ENCODE data around the gene CLMN.
A peak's percentile ranks its signal among the peaks of the same experiment; 100 is the strongest.
"Not testable (repeated sequence)": the region's sequence is repeated elsewhere in the genome, so short reads cannot be mapped to it uniquely, and the experiment has no call there.

The CLMN gene

GRCh38 chr14:95189367-95190132, 130.2 kb downstream of the CLMN start:
- DNase-seq: no peak

DNA sequence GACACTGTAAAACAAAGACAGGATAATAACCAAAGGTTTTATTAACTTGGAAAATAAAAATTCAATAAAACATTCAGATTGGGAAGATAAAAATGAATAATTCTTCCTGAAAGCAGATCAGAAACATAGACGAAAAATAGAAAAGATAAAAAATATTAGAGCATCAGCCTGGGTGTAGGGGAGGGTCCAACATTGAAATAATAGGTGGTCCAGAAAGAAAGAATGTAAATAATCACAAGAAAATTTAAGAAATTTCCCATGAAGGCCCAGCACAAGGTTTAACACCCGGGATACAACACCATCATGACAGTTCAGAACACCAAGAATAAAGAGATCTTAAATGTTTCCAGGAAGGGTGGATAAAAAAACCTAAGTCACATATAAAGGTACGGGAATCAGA, 131.3 kb downstream of the CLMN start:
- no peak for DNase-seq

GRCh38 chr14:95185767-95186392, 133.8 kb downstream of the CLMN start:
- no peak for DNase-seq

DNA sequence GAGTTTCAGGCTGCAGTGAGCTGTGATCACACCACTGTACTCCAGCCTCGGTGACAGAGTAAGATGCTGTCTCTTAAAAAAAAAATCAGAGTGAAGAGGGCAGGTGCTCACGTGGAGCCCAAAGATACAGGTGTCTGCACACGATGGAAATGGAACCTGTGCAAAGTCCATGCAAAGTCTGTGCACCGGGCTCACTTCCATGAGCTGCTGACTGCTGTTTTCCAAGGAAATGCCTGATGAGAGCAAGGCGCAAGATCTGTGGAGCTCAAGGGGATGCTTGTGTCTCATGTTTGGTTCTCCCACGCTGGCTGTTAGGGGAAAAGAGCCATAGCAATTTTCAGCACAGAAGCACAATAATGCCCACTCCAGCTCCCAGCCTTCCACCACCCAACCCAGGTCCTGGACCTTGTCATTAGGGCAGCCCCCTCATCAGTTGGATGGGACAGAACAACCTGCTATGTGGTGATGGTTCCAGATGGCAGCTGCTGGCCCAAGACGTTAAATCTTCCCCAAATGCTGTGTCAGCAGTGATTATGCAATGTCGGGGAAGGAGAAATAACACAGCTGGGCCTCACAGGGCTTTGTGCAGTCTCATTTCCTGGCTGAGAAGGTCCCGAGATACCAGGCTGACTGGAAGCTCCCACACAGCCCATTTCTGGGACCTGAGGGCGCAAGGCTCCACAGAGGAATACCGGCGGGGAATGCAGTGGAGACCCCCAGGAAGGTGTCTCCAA, 134.5 kb downstream of the CLMN start:
- no peak for DNase-seq

- DNase-seq: no peak
These were observed 135.3 kb downstream of the CLMN start for GRCh38 chr14:95184413-95184790.

DNA sequence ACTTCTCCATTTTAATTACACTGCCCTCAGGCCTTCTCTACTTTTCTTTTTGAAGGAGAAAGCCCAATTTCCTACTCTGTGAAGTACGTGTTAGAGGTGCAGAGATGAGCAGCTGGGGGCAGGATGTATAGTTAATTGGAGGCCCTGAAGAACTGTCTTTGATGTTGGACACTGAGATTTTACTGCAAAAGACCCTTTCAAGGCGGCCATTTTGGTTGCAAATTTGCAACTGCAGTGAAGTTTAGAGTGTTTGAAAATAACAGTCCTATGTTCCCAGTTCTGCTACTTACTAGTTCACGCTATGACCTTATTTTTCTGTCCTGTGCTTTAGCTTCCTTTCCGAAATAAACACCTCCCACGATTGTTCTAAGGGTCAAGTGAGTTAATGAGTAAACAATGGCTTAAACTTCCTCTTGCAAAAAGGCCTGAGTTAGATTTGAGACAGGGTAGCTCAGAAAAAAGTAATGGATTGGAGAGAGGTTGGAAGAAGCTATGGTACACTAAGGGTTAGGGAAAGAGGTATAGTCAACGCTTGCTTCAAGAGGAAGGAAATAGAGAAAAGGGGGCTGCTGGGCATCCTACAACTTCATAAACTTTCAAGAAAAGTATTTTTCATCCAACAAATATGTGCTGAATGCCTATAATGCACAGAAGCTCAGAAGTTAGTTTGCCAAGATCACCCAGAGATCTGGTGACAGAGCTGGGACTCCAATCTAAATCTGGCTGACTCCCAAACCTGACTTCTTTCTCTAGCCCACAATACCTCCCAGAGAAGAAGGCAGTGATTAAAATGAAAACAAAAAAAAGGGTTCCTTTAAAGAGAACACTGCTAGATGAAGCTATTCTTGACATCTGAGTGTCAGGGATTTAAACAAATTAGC, 135.9 kb downstream of the CLMN start:
- no peak for DNase-seq

GRCh38 chr14:95183082-95183481, 136.6 kb downstream of the CLMN start:
- no peak for DNase-seq

DNA sequence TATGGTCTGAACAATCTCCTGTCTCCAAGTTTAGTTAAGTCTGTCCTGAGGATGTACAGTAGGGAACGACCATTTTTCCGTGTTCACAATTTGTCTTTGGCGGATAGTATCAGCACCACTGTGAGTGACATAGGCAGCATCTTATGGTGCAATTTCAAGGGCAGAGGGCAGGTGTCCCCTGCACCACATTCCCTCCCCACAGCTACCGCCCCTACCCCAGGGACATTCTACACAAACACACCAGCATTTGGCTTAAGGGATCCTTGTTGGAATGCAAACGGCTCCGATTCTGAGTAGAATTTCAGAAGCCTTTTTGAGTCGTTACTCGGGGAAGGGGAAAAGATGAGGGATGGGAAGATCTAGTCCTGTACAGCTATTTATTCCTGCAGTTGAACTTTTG, 137.3 kb downstream of the CLMN start:
- DNase-seq: no peak

- DNase-seq: no peak
These were observed 138.6 kb downstream of the CLMN start for GRCh38 chr14:95180966-95181741.

DNA sequence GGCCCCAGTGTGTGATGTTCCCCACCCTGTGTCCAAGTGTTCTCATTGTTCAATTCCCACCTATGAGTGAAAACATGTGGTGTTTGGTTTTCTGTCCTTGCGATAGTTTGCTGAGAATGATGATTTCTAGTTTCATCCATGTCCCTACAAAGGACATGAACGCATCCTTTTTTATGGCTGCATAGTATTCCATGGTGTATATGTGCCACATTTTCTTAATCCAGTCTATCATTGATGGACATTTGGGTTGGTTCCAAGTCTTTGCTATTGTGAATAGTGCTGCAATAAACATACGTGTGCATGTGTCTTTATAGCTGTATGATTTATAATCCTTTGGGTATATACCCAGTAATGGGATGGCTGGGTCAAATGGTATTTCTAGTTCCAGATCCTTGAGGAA, 144.0 kb downstream of the CLMN start:
- DNase-seq: not testable (repeated sequence)

DNA sequence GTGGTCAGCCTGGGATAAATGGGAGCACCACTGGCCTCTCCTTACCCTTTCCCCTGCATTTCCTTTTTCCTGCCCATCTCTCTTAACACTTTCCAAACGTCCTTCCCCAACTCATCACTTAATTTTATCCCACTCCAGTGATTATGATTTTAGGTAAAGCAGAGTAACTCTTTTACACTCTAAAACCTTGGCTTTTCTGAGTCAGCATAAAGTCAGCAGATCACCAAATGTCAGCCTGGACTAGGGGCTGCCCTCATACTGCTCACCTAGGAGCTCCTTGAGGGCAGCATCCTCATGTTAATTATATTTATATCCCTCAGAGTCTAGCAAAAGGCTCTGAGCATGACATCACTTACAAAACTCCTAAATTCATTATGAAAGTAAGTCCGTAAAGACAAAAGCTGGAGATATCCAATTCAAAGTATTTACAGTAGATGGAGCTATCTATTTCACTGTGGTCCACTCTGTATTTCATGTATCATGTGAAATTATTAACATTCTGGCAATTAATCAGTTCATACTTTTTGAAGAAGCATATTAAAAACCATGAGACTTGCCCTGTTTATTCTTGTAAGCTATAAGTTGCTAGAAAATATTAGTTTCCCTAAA, 145.4 kb downstream of the CLMN start:
- DNase-seq: no peak

GRCh38 chr14:95173518-95173917, 146.2 kb downstream of the CLMN start:
- DNase-seq: no peak

- DNase-seq: no peak
These were observed 152.5 kb downstream of the CLMN start for GRCh38 chr14:95167177-95167576.

DNA sequence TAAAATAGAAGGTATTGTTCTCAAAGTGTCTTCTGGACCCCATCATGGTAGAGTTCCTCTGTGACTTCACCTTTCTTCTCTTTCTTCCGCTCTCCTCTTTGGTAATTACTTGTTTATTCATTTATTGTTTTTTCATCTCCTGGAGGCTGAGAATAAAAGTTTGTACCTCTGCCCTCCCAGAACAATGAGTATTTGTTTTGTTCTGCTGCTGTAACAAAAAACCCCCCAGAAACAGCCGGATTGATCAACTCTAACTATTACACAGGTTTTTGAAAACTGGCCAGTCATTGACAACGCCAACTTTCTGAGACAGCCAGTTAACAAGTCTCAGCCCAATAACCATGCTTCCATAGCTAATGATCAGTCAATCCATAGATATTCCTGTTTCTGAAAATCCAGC, 154.2 kb downstream of the CLMN start:
- DNase-seq: no peak

GRCh38 chr14:95164506-95164905, 155.2 kb downstream of the CLMN start:
- no peak for DNase-seq

- DNase-seq: no peak
These were observed 156.0 kb downstream of the CLMN start for GRCh38 chr14:95163666-95164065.

DNA sequence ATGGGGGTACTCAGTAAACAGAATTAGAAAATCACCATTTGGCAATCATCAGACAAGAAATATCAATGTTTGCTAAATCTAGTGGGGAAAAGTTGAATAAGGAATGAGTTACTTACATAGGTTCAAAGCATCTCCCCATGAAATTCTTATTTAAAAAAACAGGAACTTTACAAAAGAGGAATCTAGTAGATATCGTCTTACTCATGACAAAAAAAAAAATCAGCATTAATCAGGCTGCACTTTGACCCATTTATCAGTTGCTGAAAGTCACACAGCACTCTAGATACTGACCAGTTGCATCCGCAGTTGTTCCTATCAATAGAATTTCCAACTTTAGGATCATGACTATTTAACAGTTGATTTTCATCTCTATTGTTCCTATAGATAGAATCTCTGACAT, 156.6 kb downstream of the CLMN start:
- DNase-seq: no peak

DNA sequence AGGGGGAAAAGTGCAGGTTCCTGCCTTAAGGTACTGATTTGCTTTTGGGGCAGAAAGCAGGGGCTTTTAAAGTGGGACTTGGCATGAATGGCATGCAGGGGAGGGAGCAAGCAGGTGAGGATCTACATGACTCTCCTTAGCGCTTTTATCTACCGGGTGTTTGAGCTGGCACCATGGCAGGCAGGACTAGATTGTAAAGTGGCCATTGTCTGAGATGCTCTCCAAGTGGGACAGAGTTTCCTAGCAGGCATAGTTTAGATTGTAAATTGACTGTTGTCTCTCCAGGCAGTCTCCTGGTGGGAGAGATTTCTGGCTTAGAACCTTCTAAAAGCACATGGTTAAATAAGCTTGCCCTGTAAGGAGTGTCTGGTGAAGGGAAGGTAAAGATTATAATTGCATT, 157.1 kb downstream of the CLMN start:
- DNase-seq: no peak

DNA sequence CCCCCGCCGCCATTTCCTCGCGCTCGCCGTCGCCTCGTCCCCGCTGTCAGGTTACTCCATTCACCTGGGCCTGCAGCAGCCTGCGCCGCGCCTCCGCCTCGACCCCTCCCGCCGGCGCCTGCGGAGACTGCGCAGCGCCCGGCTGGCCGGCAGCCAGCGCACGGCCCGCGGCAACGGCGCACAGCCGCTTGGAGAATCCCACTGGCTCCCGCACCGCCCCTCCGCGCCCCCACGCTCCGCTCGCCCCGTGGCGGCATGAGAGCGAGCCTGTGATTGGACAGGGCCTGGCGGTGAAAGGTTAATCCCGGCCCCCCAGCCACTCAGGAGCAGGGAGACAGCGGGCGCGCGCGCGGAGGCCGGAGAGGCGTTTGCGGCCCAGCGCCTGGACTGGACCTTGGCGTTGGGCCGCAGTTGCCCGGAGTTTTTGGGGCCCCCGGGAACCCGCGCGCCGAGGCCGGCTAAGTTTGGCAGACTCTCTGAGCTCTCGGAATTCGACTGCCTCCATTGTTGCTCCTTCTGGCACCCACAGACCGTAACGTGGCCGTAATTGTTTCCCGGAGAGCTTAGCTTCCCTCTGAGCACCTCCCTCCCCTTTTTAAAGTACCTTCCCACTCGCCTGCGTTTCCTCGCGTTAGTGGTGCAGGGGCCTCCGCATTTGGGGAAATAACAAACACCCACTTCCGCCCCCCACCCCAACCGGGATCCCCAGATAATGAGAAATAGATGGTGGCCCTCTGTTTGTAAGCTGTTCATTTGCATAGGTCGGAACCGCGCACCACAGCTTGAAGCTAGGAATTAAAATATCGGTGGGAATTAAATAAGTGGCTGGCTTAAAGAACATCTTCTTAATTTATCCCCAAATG, 162.2 kb downstream of the CLMN start, which contains the start of gene DICER1:
Gene DICER1, minus strand, starts transcription at position 203 of the 863 bp plus-strand sequence. CDS start 24,071 bp downstream, outside the sequence.
- peak; percentile 85 for DNase-seq

- no peak for DNase-seq
These were observed 162.7 kb downstream of the CLMN start for GRCh38 chr14:95157048-95157326.
